ENCODE results near the gene HSF2. TPM values are rescaled to one million over a fixed set of nuclear protein-coding genes. Genes with fewer than 3 reads are reported as not detected.
A peak's percentile ranks its signal among the peaks of the same experiment; 100 is the strongest.

HSF2 gene
- total RNA-seq, 1 experiment from 2014 or later, result 36.8 TPM

GRCh38 chr6:122385857-122386612, 13.4 kb upstream of the HSF2 start:
- H3K4me1 ChIP-seq (replicated peaks), result no peaks in the 10 kb centered on the region
- no peak for DNase-seq (ENCODE audit: low read depth in 1 of 2, low spot score in 2 of 2)

GRCh38 chr6:122388945-122389344, 10.5 kb upstream of the HSF2 start:
- H3K36me3 ChIP-seq, result no peaks in the 10 kb centered on the region
- H3K27me3 ChIP-seq (replicated peaks), result 0 out of 2 replicates have a peak, but pooled peaks cover 5% of the 10 kb centered on the region
- no peak for DNase-seq (ENCODE audit: low read depth in 1 of 2, low spot score in 2 of 2)
- no peaks in the 10 kb centered on the region for H3K9me3 ChIP-seq (replicated peaks)
- no peaks in the 10 kb centered on the region for H3K4me1 ChIP-seq (replicated peaks)
- H3K27ac ChIP-seq, result no peak overlapping the region
- H3K4me3 ChIP-seq, result no peak overlapping the region

More at GRCh38 chr6:122385857-122386612, 13.4 kb upstream of the HSF2 start:
- Histone ChIP-seq H3K9me3 (replicated peaks) (no peaks in the 10 kb centered on the region), H3K27ac (no peak overlapping the region), H3K4me3 (no peak overlapping the region), H3K36me3 (no peaks in the 10 kb centered on the region), H3K27me3 (replicated peaks) (0 out of 2 replicates have a peak, but pooled peaks cover 5% of the 10 kb centered on the region)

- no peaks in the 10 kb centered on the region for H3K4me1 ChIP-seq (replicated peaks)
- DNase-seq (ENCODE audit: low read depth in 1 of 2, low spot score in 2 of 2), result no peak
- no peaks in the 10 kb centered on the region for H3K9me3 ChIP-seq (replicated peaks)
- no peak overlapping the region for H3K27ac ChIP-seq
- H3K27me3 ChIP-seq (replicated peaks), result 0 out of 2 replicates have a peak, but pooled peaks cover 5% of the 10 kb centered on the region
- H3K4me3 ChIP-seq, result no peak overlapping the region
- H3K36me3 ChIP-seq, result no peaks in the 10 kb centered on the region
Observed at GRCh38 chr6:122389704-122390372, 9.6 kb upstream of the HSF2 start.

DNA sequence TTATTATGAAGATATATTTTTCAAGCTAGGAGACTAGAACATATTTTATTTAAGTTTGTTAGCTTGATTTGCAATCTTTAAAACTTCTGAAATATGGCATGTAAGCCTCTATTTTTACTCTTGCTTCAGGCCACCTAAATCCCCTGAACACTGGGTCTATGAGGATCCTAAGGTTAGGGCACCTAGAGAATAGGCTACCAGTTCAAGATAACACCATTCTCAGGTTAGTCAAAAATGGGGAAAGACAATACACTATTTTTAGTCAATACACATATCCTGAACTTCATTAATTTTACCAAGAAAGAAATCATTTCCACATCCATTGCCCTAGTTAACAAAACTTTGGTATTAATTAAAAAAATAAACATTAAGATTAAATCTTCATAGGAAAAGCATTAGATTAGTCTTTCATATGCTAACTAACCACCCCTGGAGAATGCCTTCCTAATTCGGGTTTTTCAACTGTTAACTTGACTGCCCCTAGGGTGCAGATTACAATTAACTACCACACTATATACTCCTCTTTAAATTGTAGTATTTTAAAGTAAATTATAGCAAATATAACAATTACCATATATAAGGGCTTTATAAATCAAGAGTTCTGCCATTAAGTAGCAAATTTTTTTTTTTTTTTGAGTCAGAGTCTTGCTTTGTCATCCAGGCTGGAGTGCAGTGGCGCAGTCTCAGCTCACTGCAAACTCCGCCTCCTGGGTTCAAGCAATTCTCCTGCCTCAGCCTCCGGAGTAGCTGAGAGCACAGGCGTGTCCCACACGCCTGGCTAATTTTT, 6.7 kb upstream of the HSF2 start:
- no peak overlapping the region for H3K27ac ChIP-seq
- H3K27me3 ChIP-seq (replicated peaks), result no peaks in the 10 kb centered on the region
- H3K36me3 ChIP-seq, result no peaks in the 10 kb centered on the region
- H3K4me3 ChIP-seq, result no peak overlapping the region
- no peak for DNase-seq (ENCODE audit: low read depth in 1 of 2, low spot score in 2 of 2)
- no peaks in the 10 kb centered on the region for H3K4me1 ChIP-seq (replicated peaks)
- H3K9me3 ChIP-seq (replicated peaks), result no peaks in the 10 kb centered on the region

GRCh38 chr6:122393351-122393896, 6.0 kb upstream of the HSF2 start:
- H3K36me3 ChIP-seq, result no peaks in the 10 kb centered on the region
- H3K4me1 ChIP-seq (replicated peaks), result peaks cover under 1% of the 10 kb centered on the region; the same call in 1 of the 2 replicates
- no peaks in the 10 kb centered on the region for H3K9me3 ChIP-seq (replicated peaks)
- no peak overlapping the region for H3K4me3 ChIP-seq
- DNase-seq (ENCODE audit: low read depth in 1 of 2, low spot score in 2 of 2), result no peak
- no peak overlapping the region for H3K27ac ChIP-seq
- H3K27me3 ChIP-seq (replicated peaks), result no peaks in the 10 kb centered on the region

DNA sequence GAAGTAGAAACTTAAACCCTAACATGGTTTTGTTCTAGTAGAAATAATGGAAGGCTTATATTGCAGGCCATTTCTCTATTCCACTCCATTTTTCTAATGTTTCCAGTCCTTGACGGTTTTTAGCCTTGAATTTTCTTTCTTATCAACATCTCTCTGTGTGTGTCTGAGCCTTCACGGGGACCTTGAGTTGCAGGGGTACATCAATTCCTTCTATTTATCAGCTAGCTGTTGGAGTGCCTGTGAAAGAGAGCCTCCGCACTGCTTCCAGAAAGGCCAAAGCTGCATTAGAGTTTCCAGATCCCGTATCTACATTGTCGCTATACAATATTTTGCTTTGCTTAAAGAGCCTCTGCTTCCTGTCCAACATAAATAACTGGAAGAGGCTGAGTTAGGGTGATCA, 5.4 kb upstream of the HSF2 start:
- Histone ChIP-seq H3K27ac (no peak overlapping the region), H3K4me1 (replicated peaks) (peaks cover 6% of the 10 kb centered on the region), H3K4me3 (no peak overlapping the region), H3K27me3 (replicated peaks) (no peaks in the 10 kb centered on the region), H3K36me3 (no peaks in the 10 kb centered on the region), H3K9me3 (replicated peaks) (no peaks in the 10 kb centered on the region)
- no peak for DNase-seq (ENCODE audit: low read depth in 1 of 2, low spot score in 2 of 2)

DNA sequence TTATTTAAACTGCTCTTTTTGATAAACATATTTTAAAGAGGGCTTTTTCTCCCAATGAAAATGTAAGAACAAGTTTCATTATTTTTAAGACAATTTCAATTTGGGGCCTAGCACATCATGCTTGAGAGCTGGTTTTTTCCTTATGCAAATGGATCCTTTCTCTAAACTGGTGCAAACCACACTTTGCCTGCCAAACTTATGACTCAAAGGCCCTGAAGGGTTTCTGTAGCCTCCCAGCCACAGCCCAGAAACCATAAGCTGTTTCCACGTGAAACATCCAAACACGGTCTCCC, 451 bp upstream of the HSF2 start:
- no peaks in the 10 kb centered on the region for H3K27me3 ChIP-seq (replicated peaks)
- peak overlapping the region; percentile 15 for H3K27ac ChIP-seq
- no peak overlapping the region for H3K4me3 ChIP-seq
- peaks cover 6% of the 10 kb centered on the region for H3K4me1 ChIP-seq (replicated peaks)
- H3K9me3 ChIP-seq (replicated peaks), result no peaks in the 10 kb centered on the region
- no peak for DNase-seq (ENCODE audit: low read depth in 1 of 2, low spot score in 2 of 2)
- peaks cover 5% of the 10 kb centered on the region for H3K36me3 ChIP-seq

- Histone ChIP-seq H3K36me3 (peaks cover 5% of the 10 kb centered on the region), H3K27ac (peak overlapping the region; percentile 62), H3K27me3 (replicated peaks) (no peaks in the 10 kb centered on the region), H3K4me1 (replicated peaks) (peaks cover 6% of the 10 kb centered on the region), H3K9me3 (replicated peaks) (no peaks in the 10 kb centered on the region), H3K4me3 (peak overlapping the region; percentile 89)
- no peak for DNase-seq (ENCODE audit: low read depth in 1 of 2, low spot score in 2 of 2)
Observed at GRCh38 chr6:122400121-122400450, 634 bp downstream of the HSF2 start.

DNA sequence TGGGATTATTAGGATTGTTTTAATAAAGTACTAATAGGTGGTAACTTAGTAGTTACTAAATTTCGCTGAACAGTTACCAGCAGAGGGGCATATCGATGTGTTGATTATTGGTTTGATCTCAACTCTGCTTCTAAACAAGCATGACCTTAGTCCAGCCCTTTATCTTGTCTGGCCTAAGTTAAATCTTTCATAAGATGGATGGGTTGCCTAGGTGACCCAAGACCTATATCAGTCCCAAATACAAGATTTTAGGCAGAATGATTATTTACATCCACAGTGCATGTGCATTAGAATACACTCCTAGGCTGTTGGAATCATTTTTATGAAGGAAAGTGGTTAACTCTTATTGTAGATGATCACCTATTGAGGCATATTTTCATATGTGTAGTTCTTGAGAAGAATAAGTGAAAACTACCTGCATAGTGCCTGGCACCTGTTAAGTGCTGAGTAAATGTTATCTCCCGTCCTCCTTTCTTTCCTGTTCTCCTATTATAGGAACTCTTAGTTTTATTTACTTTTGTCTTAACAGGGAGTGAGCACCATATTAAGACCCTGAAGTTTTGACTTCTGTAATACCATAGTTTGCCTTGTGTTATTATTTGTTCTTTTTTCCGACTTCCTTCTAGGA, 1.1 kb downstream of the HSF2 start:
- Histone ChIP-seq H3K27ac (no peak overlapping the region), H3K4me3 (peak overlapping the region; percentile 89), H3K27me3 (replicated peaks) (no peaks in the 10 kb centered on the region), H3K9me3 (replicated peaks) (no peaks in the 10 kb centered on the region), H3K4me1 (replicated peaks) (peaks cover 6% of the 10 kb centered on the region), H3K36me3 (peaks cover 5% of the 10 kb centered on the region)
- peak in 1 of 2 experiments; percentile 4 for DNase-seq (ENCODE audit: low read depth in 1 of 2, low spot score in 2 of 2)

DNA sequence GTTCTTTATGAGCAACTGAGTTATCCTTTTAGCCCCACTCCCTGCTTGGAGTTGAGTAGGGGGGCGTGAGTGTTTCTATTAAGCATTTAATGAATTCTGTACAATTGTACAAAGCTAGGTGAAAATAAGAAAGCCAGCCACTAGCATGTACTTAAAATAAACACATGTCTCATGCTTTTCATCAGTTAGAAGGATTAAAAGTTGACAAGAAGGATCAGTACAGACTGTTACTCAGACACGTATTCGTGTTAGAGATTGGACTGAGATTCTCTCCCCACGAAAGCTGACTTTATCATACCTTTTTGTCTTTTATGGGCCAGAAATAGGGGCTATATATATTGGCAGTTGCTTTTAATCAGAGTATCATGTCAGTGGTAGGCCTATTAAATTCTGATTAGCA, 1.7 kb downstream of the HSF2 start:
- DNase-seq (ENCODE audit: low read depth in 1 of 2, low spot score in 2 of 2), result no peak
- no peaks in the 10 kb centered on the region for H3K9me3 ChIP-seq (replicated peaks)
- peaks cover 5% of the 10 kb centered on the region for H3K36me3 ChIP-seq
- no peak overlapping the region for H3K27ac ChIP-seq
- H3K4me1 ChIP-seq (replicated peaks), result peaks cover 6% of the 10 kb centered on the region
- H3K27me3 ChIP-seq (replicated peaks), result no peaks in the 10 kb centered on the region
- H3K4me3 ChIP-seq, result no peak overlapping the region

GRCh38 chr6:122404444-122404843, 5.0 kb downstream of the HSF2 start:
- no peaks in the 10 kb centered on the region for H3K27me3 ChIP-seq (replicated peaks)

GRCh38 chr6:122405417-122405816, 6.0 kb downstream of the HSF2 start:
- no peaks in the 10 kb centered on the region for H3K4me1 ChIP-seq (replicated peaks)
- no peak overlapping the region for H3K27ac ChIP-seq
- DNase-seq (ENCODE audit: low read depth in 1 of 2, low spot score in 2 of 2), result no peak
- no peaks in the 10 kb centered on the region for H3K36me3 ChIP-seq
- H3K4me3 ChIP-seq, result no peak overlapping the region
- no peaks in the 10 kb centered on the region for H3K27me3 ChIP-seq (replicated peaks)
- H3K9me3 ChIP-seq (replicated peaks), result no peaks in the 10 kb centered on the region

More at GRCh38 chr6:122404444-122404843, 5.0 kb downstream of the HSF2 start:
- H3K27ac ChIP-seq, result no peak overlapping the region
- no peak for DNase-seq (ENCODE audit: low read depth in 1 of 2, low spot score in 2 of 2)
- H3K36me3 ChIP-seq, result peaks cover 5% of the 10 kb centered on the region
- H3K9me3 ChIP-seq (replicated peaks), result no peaks in the 10 kb centered on the region
- H3K4me1 ChIP-seq (replicated peaks), result no peaks in the 10 kb centered on the region
- H3K4me3 ChIP-seq, result no peak overlapping the region

DNA sequence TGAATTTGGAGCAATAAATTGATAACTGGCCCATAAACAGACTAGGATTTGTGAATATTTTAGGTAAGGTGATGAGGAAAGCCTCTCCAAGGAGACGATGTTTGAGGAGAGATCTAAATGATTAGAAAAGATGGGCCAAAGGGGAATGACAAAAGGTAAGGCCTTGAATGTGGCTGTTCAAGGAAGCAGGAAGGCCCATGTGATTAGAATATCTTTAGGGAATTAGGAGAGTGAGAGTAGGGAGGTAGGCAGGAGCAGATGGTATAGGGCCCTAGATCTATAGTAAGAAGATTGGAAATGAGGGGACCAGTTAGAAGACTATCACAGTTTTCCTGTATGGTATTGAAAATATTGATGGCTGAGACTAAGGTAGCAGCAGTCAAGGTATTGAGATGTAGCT, 6.7 kb downstream of the HSF2 start:
- DNase-seq (ENCODE audit: low read depth in 1 of 2, low spot score in 2 of 2), result no peak
- H3K4me1 ChIP-seq (replicated peaks), result no peaks in the 10 kb centered on the region
- H3K27ac ChIP-seq, result no peak overlapping the region
- no peak overlapping the region for H3K4me3 ChIP-seq
- H3K36me3 ChIP-seq, result no peaks in the 10 kb centered on the region
- H3K9me3 ChIP-seq (replicated peaks), result no peaks in the 10 kb centered on the region
- no peaks in the 10 kb centered on the region for H3K27me3 ChIP-seq (replicated peaks)
